K562 (cell line): ENCODE measurements around the gene LILRA6. TPM values are rescaled to one million over a fixed set of nuclear protein-coding genes. Genes with fewer than 3 reads are reported as not detected.

ENCODE experiments used
- FOXK2 ChIP-seq, 2 experiments: fragments of 450-650 bp; IDR thresholded peaks in 1 of 2; conservative IDR thresholded peaks in 1 of 2; 2 replicates each; pipeline ENCODE4 v1.6.1; 2016; ENCODE audit warnings: low read depth in 2 of 2, mild to moderate bottlenecking in 1 of 2
- HSF4 ChIP-seq: fragments of 250-450 bp; sonication (Bioruptor Pico); IDR thresholded peaks from 2 replicates; pipeline ENCODE4 v2.1.2; 2022; ENCODE audit warnings: mild to moderate bottlenecking, moderate library complexity, borderline replicate concordance
- ID3 ChIP-seq, 2 experiments: fragments of 250-450 bp in 1 of 2; fragments of 450-650 bp in 1 of 2; sonication (Bioruptor Pico) in 1 of 2; IDR thresholded peaks; 2 replicates each; pipeline versions ENCODE4 v1.6.1 to v1.8.0; 2016 to 2021; ENCODE audit warnings: mild to moderate bottlenecking in 2 of 2, moderate library complexity in 2 of 2, missing compliant biosample characterization in 1 of 2, missing genetic modification characterization in 1 of 2
- JUND ChIP-seq, 2 experiments: IDR thresholded peaks; 2 replicates in 1 of 2; 3 replicates in 1 of 2; pipeline ENCODE4 v1.6.1; 2011; ENCODE audit warnings: borderline replicate concordance in 2 of 2, low read depth in 2 of 2, low read length in 2 of 2, improper control_type of control experiment in 1 of 2, missing biosample characterization in 1 of 2, missing genetic modification characterization in 1 of 2, missing genetic modification reagents in 1 of 2
- MLLT1 ChIP-seq, 2 experiments: fragments of 450-650 bp; IDR thresholded peaks; 2 replicates each; pipeline ENCODE4 v1.6.1; 2016
- MTA2 ChIP-seq: fragments of 450-650 bp; IDR thresholded peaks from 2 replicates; pipeline ENCODE4 v1.6.1; 2016; ENCODE audit warnings: low read depth
- MXD1 ChIP-seq: fragments of 250-450 bp; sonication (Bioruptor Pico); IDR thresholded peaks from 2 replicates; pipeline ENCODE4 v1.8.0; 2021; ENCODE audit warnings: borderline replicate concordance, mild to moderate bottlenecking, moderate library complexity; ENCODE audit not compliant: poor library complexity, severe bottlenecking
- MXI1 ChIP-seq: IDR thresholded peaks from 2 replicates; pipeline ENCODE4 v1.6.1; 2011; ENCODE audit warnings: low read depth, mild to moderate bottlenecking, improper control_type of control experiment, low read length
- SIRT6 ChIP-seq: IDR thresholded peaks from one replicate; pipeline ENCODE4 v1.6.1; 2012; ENCODE audit warnings: low read depth, mild to moderate bottlenecking, control low read depth, inconsistent platforms, low read length, moderate library complexity
- SIX5 ChIP-seq, 2 experiments: IDR thresholded peaks; 2 replicates each; pipeline ENCODE4 v1.6.1; 2011; ENCODE audit warnings: low read length in 2 of 2, borderline replicate concordance in 1 of 2, low read depth in 1 of 2, mild to moderate bottlenecking in 1 of 2, moderate library complexity in 1 of 2; ENCODE audit not compliant: insufficient read depth in 1 of 2
- SMARCA4 ChIP-seq: fragments of 450-650 bp; IDR thresholded peaks from 2 replicates; pipeline ENCODE4 v1.6.1; 2016
- TAF1 ChIP-seq: IDR thresholded peaks from 2 replicates; pipeline ENCODE4 v1.6.1; 2011; ENCODE audit warnings: mild to moderate bottlenecking, low read length, moderate library complexity; ENCODE audit not compliant: insufficient read depth, control insufficient read depth, severe bottlenecking; ENCODE audit errors: extremely low read depth
- TEAD1 ChIP-seq, 2 experiments: fragments of 450-650 bp in 1 of 2; sonication (generic) in 1 of 2; formaldehyde crosslinking; IDR thresholded peaks; 2 replicates each; pipeline versions ENCODE4 v1.4.0 to v1.8.0; 2020 to 2022; ENCODE audit warnings: mild to moderate bottlenecking in 2 of 2, missing genetic modification reagents in 1 of 2
- TEAD4 ChIP-seq, 2 experiments: sonication (generic) in 1 of 2; formaldehyde crosslinking in 1 of 2; IDR thresholded peaks; 2 replicates each; pipeline versions ENCODE4 v1.6.1 to v1.8.0; 2012 to 2022; ENCODE audit warnings: borderline replicate concordance in 1 of 2, inconsistent platforms in 1 of 2, low read length in 1 of 2, mild to moderate bottlenecking in 1 of 2, missing genetic modification reagents in 1 of 2
- TFAP4 ChIP-seq: sonication (generic); formaldehyde crosslinking; IDR thresholded peaks from 2 replicates; pipeline ENCODE4 v1.8.0; 2022; ENCODE audit warnings: missing genetic modification reagents, mild to moderate bottlenecking, moderate library complexity, borderline replicate concordance
- TSC22D4 ChIP-seq: fragments of 450-650 bp; IDR thresholded peaks from 2 replicates; pipeline ENCODE4 v1.6.1; 2016; ENCODE audit warnings: missing genetic modification characterization, missing biosample characterization, control low read depth
- YBX1 ChIP-seq: fragments of 450-650 bp; IDR thresholded peaks from 2 replicates; pipeline ENCODE4 v1.7.1; 2016; ENCODE audit warnings: mild to moderate bottlenecking
- ZEB2 ChIP-seq: fragments of 450-650 bp; IDR thresholded peaks from 2 replicates; pipeline ENCODE4 v1.6.1; 2016
- ZNF551 ChIP-seq: fragments of 250-450 bp; sonication (Bioruptor Pico); IDR thresholded peaks from 2 replicates; pipeline ENCODE4 v1.5.0; 2021; ENCODE audit warnings: mild to moderate bottlenecking, moderate library complexity
- polyA plus RNA-seq, 8 experiments: library from polyadenylated mRNA; depleted of rRNA in 4 of 8; stranded (reverse) in 5 of 8; unstranded in 3 of 8; fragments of >200 nt; fragmentation: Nextera tagmentation in 2 of 8; fragmentation: Illumina TruSeq in 1 of 8; extraction: Ambion mirVana in 2 of 8; extraction: Trizol in 1 of 8; gene quantifications; 2 replicates each; pipeline versions ENCODE4 v1.2.1 to v1.2.3, GENCODE V29; 2011 to 2014; ENCODE audit warnings: inconsistent platforms in 1 of 8, missing spikeins in 1 of 8
- total RNA-seq, 7 experiments: library from RNA; depleted of rRNA in 6 of 7; stranded (reverse); fragments of >200 nt in 6 of 7; fragmentation: Illumina TruSeq in 2 of 7; extraction: Trizol in 2 of 7; gene quantifications; 2 replicates each; pipeline versions ENCODE4 v1.2.1 to v1.2.3, GENCODE V29; 2011 to 2021; ENCODE audit warnings: low replicate concordance in 1 of 7
- TF ChIP-seq, protein P1 (sequence below): fragments of 250-450 bp; sonication (Bioruptor Pico); IDR thresholded peaks from 2 replicates; pipeline ENCODE4 v1.9.0; 2021; ENCODE audit warnings: mild to moderate bottlenecking, inconsistent platforms
- TF ChIP-seq, protein P2 (sequence below): fragments of 250-450 bp; sonication (Bioruptor Pico); IDR thresholded peaks from 2 replicates; pipeline ENCODE4 v1.8.0; 2021; ENCODE audit warnings: moderate library complexity, mild to moderate bottlenecking, inconsistent platforms

LILRA6 gene
- total and polyA plus RNA-seq, 9 of the 15 experiments (the other 6 are each of a cell fraction or from before 2014, with no cell fraction given), result 0.03 TPM; not detected in 8

DNA sequence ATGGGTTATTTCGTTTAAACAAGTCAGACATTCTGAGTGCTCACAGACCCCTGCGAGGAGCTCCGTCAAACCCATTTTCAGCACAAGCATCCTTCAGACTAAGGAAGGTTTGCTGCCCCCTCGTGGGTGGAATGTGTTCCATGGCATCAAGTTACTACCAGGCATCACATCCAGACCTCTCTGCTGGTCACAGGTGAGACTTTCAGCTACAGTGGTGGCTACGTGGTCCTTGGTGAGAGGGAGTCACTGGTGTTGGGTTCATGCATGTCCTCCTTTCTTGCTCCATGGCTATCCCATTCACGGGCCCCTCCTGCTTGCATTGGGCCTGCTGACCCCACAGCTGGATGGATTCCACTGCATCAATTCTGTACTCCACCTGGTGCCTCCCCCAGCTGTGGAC is 23.5 kb upstream of the LILRA6 start (continued):
- TF ChIP-seq, protein P1, sequence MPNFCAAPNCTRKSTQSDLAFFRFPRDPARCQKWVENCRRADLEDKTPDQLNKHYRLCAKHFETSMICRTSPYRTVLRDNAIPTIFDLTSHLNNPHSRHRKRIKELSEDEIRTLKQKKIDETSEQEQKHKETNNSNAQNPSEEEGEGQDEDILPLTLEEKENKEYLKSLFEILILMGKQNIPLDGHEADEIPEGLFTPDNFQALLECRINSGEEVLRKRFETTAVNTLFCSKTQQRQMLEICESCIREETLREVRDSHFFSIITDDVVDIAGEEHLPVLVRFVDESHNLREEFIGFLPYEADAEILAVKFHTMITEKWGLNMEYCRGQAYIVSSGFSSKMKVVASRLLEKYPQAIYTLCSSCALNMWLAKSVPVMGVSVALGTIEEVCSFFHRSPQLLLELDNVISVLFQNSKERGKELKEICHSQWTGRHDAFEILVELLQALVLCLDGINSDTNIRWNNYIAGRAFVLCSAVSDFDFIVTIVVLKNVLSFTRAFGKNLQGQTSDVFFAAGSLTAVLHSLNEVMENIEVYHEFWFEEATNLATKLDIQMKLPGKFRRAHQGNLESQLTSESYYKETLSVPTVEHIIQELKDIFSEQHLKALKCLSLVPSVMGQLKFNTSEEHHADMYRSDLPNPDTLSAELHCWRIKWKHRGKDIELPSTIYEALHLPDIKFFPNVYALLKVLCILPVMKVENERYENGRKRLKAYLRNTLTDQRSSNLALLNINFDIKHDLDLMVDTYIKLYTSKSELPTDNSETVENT (CRISPR knock-in tag), result no peak
- TF ChIP-seq JUND (IDR thresholded peaks at IDR 0.05; ENCODE audit: borderline replicate concordance, low read depth, low read length), result peak; percentile 35; the same call in 1 of the 2 replicates
- TF ChIP-seq JUND (tag; IDR thresholded peaks at IDR 0.05; ENCODE audit: borderline replicate concordance, low read depth, low read length), result no peak
- TF ChIP-seq ZEB2, result peak; percentile 86
- no peak for TF ChIP-seq TAF1
- no peak for TF ChIP-seq TFAP4 (CRISPR knock-in tag)
- TF ChIP-seq ZNF551 (CRISPR knock-in tag), result no peak
- TF ChIP-seq SIX5 (IDR thresholded peaks at IDR 0.05; ENCODE audit: borderline replicate concordance in 1 of 2, insufficient read depth in 1 of 2, low read depth in 1 of 2, low read length in 2 of 2), result peak in 1 of 2 experiments; percentile 15; a peak in 1 of 4 replicates
- TF ChIP-seq TSC22D4 (tag), result no peak
- TF ChIP-seq ID3 (CRISPR knock-in tag; IDR thresholded peaks at IDR 0.05), result no peak
- TF ChIP-seq ID3 (tag; IDR thresholded peaks at IDR 0.05), result no peak
- TF ChIP-seq MLLT1 (IDR thresholded peaks at IDR 0.05), result 0 out of 4 replicates have a peak, but pooled peaks of 1 of the 2 experiments have one; percentile 38
- TF ChIP-seq TEAD4 (IDR thresholded peaks at IDR 0.05; ENCODE audit: low read length), result peak; percentile 97
- peak; percentile 98 for TF ChIP-seq TEAD4 (CRISPR knock-in tag; IDR thresholded peaks at IDR 0.05; ENCODE audit: borderline replicate concordance)
- no peak for TF ChIP-seq MXI1
- TF ChIP-seq FOXK2 (conservative IDR thresholded peaks at IDR 0.05 in 1 of 2, IDR thresholded peaks at IDR 0.05 in 1 of 2; ENCODE audit: low read depth in 2 of 2), result no peak
- no peak for TF ChIP-seq HSF4 (CRISPR knock-in tag)
- no peak for TF ChIP-seq MXD1
- no peak for TF ChIP-seq YBX1
- no peak for TF ChIP-seq SMARCA4
- no peak for TF ChIP-seq SIRT6
- TF ChIP-seq TEAD1 (CRISPR knock-in tag; IDR thresholded peaks at IDR 0.05), result peak; percentile 100
- TF ChIP-seq MTA2, result no peak
- TF ChIP-seq, protein P2, sequence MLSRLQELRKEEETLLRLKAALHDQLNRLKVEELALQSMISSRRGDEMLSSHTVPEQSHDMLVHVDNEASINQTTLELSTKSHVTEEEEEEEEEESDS, result no peak
